NCI-H2196 (cell line): ENCODE measurements around the gene EVA1C.
"Not testable (repeated sequence)": the region's sequence is repeated elsewhere in the genome, so short reads cannot be mapped to it uniquely, and the experiment has no call there.

ENCODE experiments used
- DNase-seq: peaks from one replicate; lab custom pipeline; 2025; ENCODE audit not compliant: unreplicated experiment; lab: John Stamatoyannopoulos, UW

EVA1C gene

DNA sequence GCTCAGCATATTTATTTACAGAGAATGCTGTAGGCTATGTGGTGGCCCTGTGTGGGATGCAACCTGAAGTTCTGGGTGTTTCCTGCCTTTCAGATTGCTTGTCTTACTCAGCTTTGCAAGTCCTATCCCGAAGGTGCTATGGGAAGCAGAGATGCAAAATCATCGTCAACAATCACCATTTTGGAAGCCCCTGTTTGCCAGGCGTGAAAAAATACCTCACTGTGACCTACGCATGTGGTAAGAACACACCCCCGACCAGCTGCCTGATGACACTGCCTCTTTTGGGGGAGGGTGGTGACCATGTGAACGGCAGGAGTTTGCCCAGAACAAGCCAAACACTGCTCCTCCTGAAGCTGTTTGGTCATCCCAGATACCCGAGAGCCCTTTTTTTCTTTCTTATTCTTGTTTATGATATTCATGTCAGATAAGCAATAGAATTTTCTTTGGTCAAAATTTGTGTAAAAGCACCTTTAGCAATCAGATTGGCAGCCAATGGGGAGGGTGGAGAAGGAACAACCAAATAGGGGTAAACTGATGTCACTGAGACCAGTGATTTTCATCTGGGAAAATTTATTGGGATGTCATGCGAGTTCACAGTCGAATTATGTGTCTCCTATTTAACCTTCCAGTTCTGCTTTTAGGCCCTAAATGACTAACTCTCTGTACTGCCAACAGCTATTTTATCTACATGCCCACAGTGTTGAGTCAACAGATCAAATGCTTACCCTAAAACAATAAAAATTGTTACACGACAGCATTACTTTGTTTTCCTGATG is 82.6 kb downstream of the EVA1C start:
- DNase-seq = no peak

DNA sequence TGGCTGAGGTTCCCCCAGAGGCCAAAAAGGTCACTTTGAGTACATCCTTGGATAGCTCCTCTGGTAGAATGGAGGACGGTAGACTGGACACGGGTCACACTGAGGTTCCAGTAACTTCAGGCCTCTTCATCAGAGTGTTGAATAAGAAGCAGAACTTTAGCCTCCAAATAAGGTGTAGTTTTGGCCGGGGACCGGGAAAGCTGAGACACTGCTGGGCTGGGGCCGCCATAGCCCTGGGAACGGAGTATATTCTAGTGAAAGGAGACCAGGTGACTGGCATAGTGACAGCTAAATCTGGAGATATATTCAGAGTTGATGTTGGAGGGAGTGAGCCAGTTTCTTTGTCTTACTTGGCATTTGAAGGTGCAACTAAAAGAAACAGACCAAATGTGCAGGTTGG is 84.1 kb downstream of the EVA1C start:
- DNase-seq = no peak

DNA sequence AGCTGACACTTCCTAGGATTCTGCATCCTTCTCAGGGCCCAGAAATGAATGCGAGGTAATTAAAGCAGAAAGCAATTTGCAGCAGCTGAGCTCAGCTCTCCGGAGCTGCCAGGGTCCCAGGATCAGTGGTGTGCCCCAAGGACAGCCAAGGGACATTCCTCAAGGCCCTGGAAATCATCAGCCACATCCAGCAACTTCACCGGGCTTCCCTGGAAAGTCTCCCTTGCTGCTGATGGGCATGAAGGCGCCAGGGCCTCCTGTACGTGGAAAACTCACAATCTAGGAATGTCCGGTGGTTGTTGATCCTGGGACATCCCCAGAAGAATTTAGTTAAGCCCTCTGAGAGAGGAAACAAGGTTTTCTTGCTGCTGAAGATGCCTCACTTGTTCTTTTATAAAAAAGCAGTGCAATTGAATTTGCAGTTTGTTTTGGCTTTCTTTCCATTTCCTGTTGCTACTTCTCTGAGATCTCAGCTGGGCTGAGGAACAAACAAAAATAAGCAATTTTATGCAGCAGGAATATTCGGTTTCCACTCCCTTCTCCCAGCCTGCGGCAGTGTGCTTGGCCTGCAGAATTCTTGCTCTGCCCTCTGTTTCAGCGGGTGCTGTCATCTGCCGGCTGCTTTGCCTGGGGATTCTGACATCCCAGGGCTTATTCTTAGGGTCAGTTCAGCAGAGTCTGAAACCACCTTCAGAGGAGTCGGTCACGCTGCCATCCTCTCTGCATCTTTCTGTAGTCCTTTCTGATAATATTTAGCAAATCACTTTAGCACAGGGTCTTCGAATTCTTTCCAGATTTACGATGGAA is 86.9 kb downstream of the EVA1C start:
- no peak for DNase-seq

DNA sequence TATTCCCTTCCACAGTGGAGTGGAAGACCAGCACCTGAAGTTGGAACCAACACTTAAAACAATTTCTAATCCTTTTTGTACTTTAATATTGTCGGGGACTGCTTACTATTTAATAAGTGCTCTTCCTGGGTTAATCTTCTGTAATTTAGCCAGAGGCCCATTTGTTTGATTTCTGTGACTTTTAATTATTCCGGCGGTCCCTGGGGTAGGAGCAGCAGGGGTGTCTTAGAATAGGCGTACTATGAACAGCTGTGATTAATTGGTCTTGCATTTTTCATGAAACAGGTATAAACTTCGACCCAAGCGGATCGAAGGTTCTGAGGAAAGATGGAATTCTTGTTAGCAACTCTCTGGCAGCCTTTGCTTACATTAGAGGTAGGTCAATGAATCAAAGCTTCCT is 91.1 kb downstream of the EVA1C start:
- DNase-seq = not testable (repeated sequence)

DNA sequence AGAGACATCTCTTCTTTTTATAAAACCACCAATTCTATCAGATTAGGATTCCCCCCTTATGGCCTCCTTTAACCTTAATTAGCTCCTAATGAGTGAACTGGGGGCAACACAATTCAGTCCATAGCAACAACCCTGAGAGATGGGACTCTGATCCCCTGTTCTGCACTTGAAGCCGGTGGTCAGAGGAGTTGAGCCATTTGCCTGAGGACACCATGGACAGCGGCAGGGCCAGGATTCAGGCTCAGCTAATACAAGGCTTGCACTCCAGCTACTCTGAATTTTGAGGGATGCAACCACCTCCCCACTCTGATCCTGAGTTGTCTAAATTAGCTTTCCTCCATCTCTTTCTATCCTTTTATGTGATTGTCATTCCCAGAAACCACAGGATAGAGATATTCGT is 93.3 kb downstream of the EVA1C start:
- not testable (repeated sequence) for DNase-seq

DNA sequence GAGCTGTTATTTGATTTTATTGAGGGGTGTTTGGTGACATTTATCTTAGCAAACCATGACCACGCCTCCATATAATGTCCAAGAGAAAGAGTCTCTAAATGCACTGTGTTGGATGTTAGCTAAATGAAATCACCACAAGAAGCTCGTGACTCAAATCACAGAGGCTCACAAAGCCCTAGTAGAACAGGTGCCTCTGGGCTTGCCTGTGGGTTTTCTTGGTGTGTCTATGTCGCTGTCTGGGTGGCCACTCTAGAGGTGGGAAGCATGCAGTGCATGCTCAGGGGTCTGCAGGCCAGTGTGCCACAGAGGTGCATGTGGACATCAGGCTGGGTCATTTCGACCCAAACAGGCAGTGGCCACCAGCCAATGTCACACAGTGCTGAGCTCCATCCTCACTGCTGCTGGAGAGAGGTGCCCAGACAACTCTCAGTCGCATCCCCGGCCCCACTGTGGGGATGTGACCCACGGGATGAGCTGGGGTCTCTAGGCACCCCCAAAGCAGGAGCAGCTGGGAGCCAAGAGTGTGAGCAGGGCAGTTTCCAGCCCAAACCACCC is 94.0 kb downstream of the EVA1C start:
- DNase-seq = not testable (repeated sequence)

DNA sequence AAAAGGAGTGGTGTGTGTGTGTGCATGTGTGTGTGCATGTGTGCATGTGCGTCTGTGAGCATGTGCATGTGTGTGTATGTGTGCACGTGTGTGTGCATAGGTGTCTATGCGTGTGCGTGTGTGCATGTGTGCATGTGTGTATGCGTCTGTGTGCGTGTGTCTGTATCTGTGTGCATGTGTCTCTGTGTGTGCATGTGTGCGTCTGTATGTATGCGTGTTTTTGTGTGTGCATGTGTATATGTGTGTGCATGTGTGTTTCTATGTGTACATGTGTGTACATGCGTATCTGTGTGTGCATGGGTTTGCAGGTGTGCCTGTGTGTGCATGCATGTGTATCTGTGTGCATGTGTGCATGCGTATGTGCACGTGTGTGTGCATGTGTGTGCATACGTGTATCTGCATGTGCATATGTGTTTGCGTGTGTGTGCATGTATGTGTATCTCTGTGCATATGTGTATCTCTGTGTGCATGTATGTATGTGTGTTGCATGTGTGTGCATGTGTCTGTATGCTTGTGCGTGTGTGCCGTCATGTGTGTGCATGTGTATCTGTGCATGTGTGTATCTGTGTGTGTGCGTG is 94.9 kb downstream of the EVA1C start:
- no peak for DNase-seq

DNA sequence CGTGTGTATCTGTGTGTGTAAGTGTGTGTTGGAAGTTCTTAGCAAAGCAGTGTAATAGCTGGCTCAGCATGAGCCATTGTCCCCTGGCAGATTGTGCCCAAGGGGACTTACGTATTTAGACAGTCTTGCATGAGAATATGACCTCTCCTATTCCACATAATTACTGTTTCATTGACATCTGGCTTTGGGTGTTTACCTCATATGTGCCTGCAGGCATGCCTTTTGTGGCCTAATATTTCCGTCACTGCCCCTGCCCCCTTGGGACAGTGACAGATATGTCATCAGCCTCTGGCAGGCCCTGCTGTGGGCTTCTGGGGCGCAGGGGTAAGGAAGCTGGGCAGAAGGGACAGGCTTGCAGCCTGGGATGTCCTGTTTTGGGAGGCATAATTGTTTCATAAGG is 95.5 kb downstream of the EVA1C start:
- not testable (repeated sequence) for DNase-seq

DNA sequence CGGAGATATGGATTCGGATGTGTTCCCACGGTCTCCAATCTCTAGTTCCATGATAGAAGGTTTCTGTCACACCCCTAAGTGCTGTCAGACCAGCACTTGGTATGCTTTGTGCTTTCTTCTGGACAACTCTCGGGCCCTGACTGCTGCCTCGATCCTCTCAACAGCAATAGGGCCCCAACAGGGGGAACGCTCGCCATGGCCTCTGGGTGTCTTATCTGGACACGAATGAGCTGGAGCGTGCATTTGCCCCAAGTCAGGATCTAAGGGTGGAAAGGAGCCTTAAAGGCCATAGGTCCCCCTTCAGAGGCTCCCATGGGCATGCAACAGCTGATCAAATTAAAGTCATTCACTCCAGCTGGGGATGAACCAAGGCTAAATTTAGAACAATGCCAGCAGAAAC is 96.1 kb downstream of the EVA1C start:
- DNase-seq = no peak

DNA sequence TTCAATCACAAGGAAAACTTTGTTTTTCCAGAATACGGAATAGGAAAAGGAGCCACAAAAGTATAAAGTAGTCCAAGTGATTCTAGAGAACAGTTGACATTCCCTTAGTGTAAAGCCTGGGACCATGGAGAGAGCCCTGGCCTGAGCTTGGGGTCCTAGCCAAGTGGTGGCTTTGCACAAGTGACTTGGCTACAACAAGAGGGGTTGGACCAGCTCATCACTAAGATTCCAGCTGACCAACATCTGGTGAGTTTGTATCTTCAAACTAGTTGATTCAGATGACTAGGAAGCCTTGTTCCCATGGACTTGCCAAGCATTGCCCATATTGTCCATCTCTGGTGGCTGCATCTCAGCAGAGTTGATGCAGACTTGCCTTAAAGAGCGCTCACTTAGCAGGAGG is 96.5 kb downstream of the EVA1C start:
- not testable (repeated sequence) for DNase-seq

DNA sequence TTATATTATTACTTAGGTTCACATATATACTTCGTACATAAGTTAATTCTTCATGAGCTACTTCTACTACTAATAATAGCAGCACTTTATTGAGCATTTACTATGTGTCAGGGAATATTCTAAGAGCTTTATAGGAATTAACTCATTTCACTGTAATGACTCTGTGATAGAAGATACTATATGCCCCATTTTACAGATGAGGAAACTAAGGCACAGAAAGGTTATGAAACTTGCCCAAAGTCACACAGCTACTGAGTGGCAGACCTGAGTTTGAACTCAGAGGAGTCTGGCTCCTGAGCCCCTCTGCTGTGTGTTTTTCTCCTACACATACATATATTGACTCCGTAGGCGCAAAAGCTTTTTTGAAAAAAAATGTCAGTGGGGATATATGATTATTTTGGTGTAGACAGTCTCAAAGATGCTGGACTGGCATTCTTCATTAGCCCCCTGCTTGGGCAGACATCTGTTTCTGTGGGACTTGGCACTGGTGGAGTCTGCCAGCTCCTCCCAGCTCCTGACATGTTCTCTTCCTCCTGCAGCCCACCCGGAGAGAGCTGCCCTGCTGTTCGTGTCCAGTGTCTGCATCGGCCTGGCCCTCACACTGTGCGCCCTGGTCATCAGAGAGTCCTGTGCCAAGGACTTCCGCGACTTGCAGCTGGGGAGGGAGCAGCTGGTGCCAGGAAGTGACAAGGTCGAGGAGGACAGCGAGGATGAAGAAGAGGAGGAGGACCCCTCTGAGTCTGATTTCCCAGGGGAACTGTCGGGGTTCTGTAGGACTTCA is 102.0 kb downstream of the EVA1C start:
- no peak for DNase-seq

DNA sequence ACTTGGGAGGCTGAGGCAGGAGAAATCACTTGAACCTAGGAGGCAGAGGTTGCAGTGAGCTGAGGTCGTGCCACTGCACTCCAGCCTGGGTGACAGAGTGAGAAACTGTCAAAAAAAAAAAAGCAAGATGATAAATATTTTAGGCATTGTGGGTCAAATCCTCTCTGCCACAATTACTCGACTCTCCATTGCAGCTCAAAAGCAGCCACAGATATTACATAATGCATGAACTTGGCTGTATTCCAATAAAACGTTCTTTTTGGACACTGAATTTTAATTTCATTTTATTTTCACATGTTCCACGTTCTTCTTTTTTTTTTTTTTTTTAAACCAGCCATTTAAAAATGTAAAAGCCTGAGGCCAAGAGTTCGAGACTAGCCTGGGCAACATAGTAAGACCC is 103.4 kb downstream of the EVA1C start:
- no peak for DNase-seq

DNA sequence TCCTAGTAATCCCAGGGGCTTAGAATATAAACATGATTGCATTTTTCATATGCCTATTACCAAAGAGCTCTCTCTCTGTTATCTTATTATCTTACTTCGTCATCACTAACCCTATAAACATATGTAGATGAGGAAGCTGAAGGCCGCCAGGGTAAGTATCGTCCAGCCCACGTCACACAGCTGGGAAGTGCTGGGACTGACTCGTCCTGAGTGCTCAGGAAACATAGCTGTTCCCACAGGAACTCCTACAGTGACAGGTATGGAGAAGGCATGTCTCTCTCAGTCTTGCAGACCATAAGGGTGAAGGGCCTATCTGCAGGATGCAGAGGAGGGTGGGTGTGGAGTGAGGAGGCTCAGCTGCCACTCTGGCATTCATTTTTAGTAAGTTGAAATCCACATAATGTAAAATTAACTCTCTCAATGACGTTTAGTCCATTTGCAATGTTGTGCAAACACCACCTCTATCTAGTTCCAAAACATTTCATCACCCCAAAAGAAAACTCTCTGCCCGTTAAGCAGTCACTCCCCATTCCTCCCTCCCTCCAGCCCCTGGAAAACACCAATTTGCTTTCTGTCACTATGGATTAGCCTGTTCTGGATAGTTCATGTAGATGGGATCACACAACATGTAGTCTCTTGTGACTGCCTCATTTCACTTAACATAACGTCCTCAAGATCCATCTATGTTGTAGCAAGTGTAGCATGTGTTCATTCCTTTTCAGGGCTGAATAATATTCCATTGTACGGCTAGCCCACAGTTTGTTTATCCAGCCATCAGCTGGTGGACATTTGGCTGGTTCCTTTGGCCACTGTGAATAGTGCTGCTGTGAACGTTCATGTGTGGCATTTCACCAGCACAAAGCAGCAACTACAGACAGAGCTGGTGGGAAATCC is 104.5 kb downstream of the EVA1C start:
- no peak for DNase-seq

DNA sequence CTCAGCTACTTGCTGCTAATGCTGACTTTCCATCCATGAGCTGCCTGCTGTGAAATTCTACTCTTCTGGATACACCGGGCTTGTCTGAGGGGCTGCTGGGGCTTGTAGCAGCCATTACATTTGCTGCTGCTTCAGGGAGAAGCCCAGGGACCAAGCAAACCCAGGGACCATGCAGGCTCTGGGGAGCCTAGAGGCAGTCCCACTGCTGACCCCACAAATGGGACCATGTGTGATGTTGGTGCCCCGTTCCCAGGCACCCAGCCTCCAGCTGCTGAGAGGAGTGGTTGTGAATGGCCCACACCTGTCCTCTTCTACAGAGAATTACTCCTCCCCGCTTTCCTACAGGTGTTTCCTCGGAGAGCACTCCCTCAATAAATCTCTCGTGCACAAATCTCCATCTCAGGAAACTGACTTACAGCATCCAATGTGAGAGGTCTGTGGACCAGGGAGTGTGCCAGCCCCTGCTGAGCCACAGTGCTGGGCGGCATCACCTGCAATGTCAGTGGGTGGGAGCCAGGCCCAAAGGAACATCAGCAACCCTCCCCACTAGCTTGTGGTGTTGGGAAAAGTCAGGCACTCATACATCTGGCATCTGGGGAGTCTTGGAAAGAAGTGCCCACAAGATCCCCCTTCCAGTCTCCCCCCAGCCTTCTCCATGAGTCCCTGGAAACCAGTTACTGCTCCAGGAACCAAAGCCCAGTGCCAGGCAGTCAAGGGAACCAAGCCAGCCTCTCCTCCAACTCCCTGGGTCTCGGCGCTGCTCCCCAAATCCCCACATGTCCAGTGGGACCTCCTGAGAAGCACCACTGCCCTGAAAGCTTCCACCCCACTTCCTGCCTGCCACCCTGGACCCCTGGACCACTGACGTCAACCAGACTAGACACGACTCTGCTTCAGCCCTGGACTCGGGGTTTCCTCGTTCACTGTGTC is 107.7 kb downstream of the EVA1C start:
- DNase-seq = no peak

DNA sequence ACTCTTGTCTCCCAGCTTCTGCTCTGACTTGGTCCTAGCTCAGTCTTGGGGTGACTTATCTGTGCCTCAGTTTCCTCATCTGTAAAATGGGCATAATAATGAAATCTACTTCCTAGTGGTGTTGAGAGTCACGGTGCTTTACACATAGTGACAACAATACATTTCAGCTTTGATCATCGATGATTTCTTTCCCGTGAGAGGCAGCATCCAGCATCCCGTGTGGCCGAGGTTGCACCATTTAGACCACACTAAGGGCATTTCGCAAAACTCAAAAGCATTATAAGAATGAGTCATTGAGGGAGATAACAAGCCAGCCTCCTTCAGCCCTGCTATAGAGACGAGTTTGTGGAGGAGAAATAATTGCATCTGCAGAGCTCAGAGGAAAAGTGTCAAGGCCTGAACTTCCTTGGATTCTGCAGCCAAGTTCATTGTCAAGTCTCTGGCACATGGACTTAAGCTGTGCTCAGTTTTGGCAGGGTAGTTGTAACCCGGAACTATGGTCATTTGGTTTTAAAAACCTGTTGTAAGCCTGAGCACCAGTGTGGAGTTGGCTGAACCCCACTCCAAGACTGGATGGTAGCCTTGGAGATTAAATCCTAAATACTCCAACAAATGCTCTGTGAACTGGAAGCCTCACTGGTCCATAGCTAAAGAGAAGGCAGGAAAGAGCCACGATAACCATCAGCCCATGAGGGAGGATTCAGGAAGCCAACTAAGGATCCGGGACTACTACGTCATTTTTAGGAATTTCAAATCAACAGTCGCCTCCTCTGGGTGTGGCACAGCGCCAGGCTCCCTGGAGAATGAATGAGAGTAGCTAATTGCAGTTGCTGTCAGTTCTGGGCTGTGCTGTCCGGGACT is 108.6 kb downstream of the EVA1C start:
- DNase-seq = no peak

DNA sequence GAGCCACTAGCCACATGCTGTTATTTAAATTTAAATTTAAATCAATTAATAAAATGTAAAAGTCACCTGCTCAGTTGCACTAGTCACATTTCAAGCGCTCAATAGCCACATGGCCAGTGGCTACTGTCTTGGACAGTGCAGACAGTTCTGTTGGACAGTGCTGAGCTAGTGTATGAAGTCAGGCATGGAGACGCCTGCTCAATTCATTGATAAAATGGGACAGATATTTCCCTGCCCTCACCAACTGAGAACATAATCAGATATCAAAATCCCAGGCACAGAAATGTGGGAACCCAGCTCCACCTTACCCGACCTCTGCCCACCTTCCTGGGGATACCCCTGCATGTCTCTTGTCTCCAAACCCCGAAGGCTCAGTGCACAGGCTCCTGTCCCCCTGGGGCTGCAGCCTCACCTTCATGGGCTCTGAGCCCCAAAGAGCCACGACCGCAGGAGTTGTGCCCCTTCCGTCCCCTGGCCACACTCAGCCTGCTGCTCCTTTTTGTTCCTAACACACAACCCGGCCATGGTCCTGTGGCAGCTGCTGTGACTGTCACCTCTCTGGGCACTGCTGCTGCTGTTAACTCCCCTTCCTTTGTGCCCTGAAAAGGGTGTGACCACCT is 109.3 kb downstream of the EVA1C start:
- DNase-seq = no peak

DNA sequence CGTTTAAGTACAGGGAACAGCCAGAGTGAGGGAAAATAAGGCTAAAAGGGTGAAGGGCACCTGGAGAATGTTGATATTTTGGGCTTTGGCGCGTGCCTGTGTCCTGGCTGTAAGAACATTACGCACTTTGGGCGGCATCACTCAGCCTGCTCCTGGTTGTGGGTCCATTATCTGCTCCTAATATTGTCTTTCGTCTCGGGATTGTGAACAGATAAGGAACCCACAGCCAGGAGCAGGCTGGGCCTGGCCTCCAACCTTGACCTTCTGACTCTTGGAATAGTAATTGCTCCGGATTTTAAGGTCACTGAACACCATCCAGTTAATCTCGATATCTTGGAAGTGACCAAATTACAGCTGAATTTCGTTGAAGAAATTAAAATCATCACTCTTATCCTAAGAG is 111.0 kb downstream of the EVA1C start:
- DNase-seq = no peak
